GM23338 (cell line): ENCODE measurements around the gene NFATC2IP. TPM values are rescaled to one million over a fixed set of nuclear protein-coding genes. Genes with fewer than 3 reads are reported as not detected.

Experiments
- ATAC-seq: fragments of 200-7000 bp; cut with Tn5 transposase; 3 replicates; pipeline ENCODE4 v1.9.1; 2020
- DNase-seq: peaks from one replicate; pipeline ENCODE4 v3.0.0-alpha.2; 2015; ENCODE audit warnings: low spot score
- H2AFZ ChIP-seq: fragments of 200-600 bp; sonication (generic); 2 replicates; pipeline ENCODE4 v1.8.0; 2016; ENCODE audit warnings: antibody characterized with exemption, mild to moderate bottlenecking, moderate library complexity
- H3F3A ChIP-seq: fragments of 200-600 bp; sonication (generic); replicated peaks from 2 replicates; pipeline ENCODE4 v1.8.0; 2017; ENCODE audit warnings: antibody characterized with exemption, mixed run types, low read depth
- H3K27ac ChIP-seq: fragments of 200-600 bp; sonication (generic); 2 replicates; pipeline ENCODE4 v1.6.1; 2016; ENCODE audit warnings: low read depth
- H3K27me3 ChIP-seq: fragments of 200-600 bp; sonication (generic); 2 replicates; pipeline ENCODE4 v1.8.0; 2016; ENCODE audit warnings: mild to moderate bottlenecking, mixed run types, moderate library complexity; ENCODE audit not compliant: insufficient read depth
- H3K36me3 ChIP-seq: fragments of 200-600 bp; sonication (generic); 2 replicates; pipeline ENCODE4 v1.8.0; 2016; ENCODE audit warnings: mild to moderate bottlenecking; ENCODE audit not compliant: insufficient read depth
- H3K4me1 ChIP-seq: fragments of 200-600 bp; sonication (generic); 2 replicates; pipeline ENCODE4 v1.8.0; 2016; ENCODE audit warnings: mild to moderate bottlenecking, moderate library complexity; ENCODE audit not compliant: insufficient read depth
- H3K4me2 ChIP-seq: fragments of 200-600 bp; sonication (generic); 2 replicates; pipeline ENCODE4 v1.7.1; 2017; ENCODE audit warnings: mixed run types
- H3K4me3 ChIP-seq: fragments of 200-600 bp; sonication (generic); 2 replicates; pipeline ENCODE4 v1.6.1; 2016; ENCODE audit warnings: mixed run types
- H3K79me2 ChIP-seq: fragments of 200-600 bp; sonication (generic); replicated peaks from 2 replicates; pipeline ENCODE4 v1.8.0; 2017; ENCODE audit warnings: mild to moderate bottlenecking; ENCODE audit not compliant: insufficient read depth
- H3K9me2 ChIP-seq: fragments of 200-600 bp; sonication (generic); 2 replicates; pipeline ENCODE4 v1.8.0; 2017; ENCODE audit not compliant: insufficient read depth
- H4K20me1 ChIP-seq: fragments of 200-600 bp; sonication (generic); replicated peaks from 2 replicates; pipeline ENCODE4 v1.8.0; 2017; ENCODE audit warnings: mild to moderate bottlenecking; ENCODE audit not compliant: insufficient read depth
- H3K27ac Mint-ChIP-seq: 2 replicates; pipeline ENCODE4 v1.8.0; 2020; ENCODE audit warnings: inconsistent platforms, mild to moderate bottlenecking, moderate library complexity, mixed read lengths
- H3K27me3 Mint-ChIP-seq: 3 replicates; pipeline ENCODE4 v1.8.0; 2022; ENCODE audit warnings: low read depth, mild to moderate bottlenecking, moderate library complexity, mixed read lengths, inconsistent platforms; ENCODE audit not compliant: insufficient read depth, poor library complexity
- H3K36me3 Mint-ChIP-seq: 3 replicates; pipeline ENCODE4 v1.8.0; 2021; ENCODE audit warnings: low read depth, mild to moderate bottlenecking, inconsistent platforms, moderate library complexity, mixed read lengths
- H3K4me1 Mint-ChIP-seq: 3 replicates; pipeline ENCODE4 v1.8.0; 2020; ENCODE audit warnings: mild to moderate bottlenecking, inconsistent platforms, mixed read lengths
- H3K4me3 Mint-ChIP-seq: 3 replicates; pipeline ENCODE4 v1.8.0; 2021; ENCODE audit warnings: moderate library complexity, mild to moderate bottlenecking, inconsistent platforms, mixed read lengths
- H3K9me3 Mint-ChIP-seq: 3 replicates; pipeline ENCODE4 v1.8.0; 2020; ENCODE audit warnings: moderate library complexity, mild to moderate bottlenecking, inconsistent platforms, mixed read lengths
- CREB1 ChIP-seq: fragments of 250-450 bp; sonication (Bioruptor Pico); IDR thresholded peaks from 2 replicates; pipeline ENCODE4 v1.5.0; 2020; ENCODE audit warnings: low read depth, mild to moderate bottlenecking, moderate library complexity
- CTCF ChIP-seq, 2 experiments: fragments of 200-600 bp in 1 of 2; sonication (generic) in 1 of 2; conservative IDR thresholded peaks; 2 replicates each; pipeline versions ENCODE4 v1.5.1 to v1.6.1; 2016 to 2017; ENCODE audit warnings: antibody characterized with exemption in 2 of 2, low read depth in 2 of 2, mild to moderate bottlenecking in 2 of 2, moderate library complexity in 1 of 2
- EZH2 ChIP-seq: fragments of 200-600 bp; sonication (generic); IDR thresholded peaks from one replicate; pipeline ENCODE4 v1.8.0; 2017; ENCODE audit warnings: antibody characterized with exemption, mild to moderate bottlenecking, low read depth; ENCODE audit not compliant: unreplicated experiment
- EZH2phosphoT487 ChIP-seq: fragments of 200-600 bp; sonication (generic); IDR thresholded peaks from one replicate; pipeline ENCODE4 v1.8.1; 2018; ENCODE audit warnings: antibody characterized with exemption; ENCODE audit not compliant: unreplicated experiment
- JUNB ChIP-seq: IDR thresholded peaks from one replicate; pipeline ENCODE4 v1.6.1; 2016; ENCODE audit warnings: antibody characterized with exemption; ENCODE audit not compliant: unreplicated experiment
- NANOG ChIP-seq: IDR thresholded peaks from 2 replicates; pipeline ENCODE4 v1.6.1; 2016; ENCODE audit warnings: antibody characterized with exemption, borderline replicate concordance
- POLR2AphosphoS5 ChIP-seq: IDR thresholded peaks from 2 replicates; pipeline ENCODE4 v1.6.1; 2016; ENCODE audit warnings: antibody characterized with exemption, low read depth
- REST ChIP-seq: IDR thresholded peaks from one replicate; pipeline ENCODE4 v1.6.1; 2018; ENCODE audit warnings: antibody characterized with exemption; ENCODE audit not compliant: unreplicated experiment
- STAT1 ChIP-seq: IDR thresholded peaks from one replicate; pipeline ENCODE4 v1.6.1; 2016; ENCODE audit warnings: antibody characterized with exemption; ENCODE audit not compliant: unreplicated experiment
- ZNF114 ChIP-seq: fragments of 250-450 bp; sonication (Bioruptor Pico); IDR thresholded peaks from 2 replicates; pipeline ENCODE4 v1.5.0; 2020; ENCODE audit warnings: mild to moderate bottlenecking, moderate library complexity
- ZNF331 ChIP-seq: fragments of 250-450 bp; sonication (Bioruptor Pico); IDR thresholded peaks from 2 replicates; pipeline ENCODE4 v1.5.0; 2020; ENCODE audit warnings: low read depth, mild to moderate bottlenecking, moderate library complexity
- ZNF462 ChIP-seq: fragments of 250-450 bp; sonication (Bioruptor Pico); IDR thresholded peaks from 2 replicates; pipeline ENCODE4 v1.5.0; 2020; ENCODE audit warnings: mild to moderate bottlenecking, moderate library complexity
- polyA plus RNA-seq: library from polyadenylated mRNA; unstranded; fragments of >200 nt; fragmentation: Nextera tagmentation; extraction: Ambion mirVana; gene quantifications from 2 replicates; pipeline ENCODE4 v1.2.1, GENCODE V29; 2016
- total RNA-seq: library from RNA; depleted of rRNA; stranded (reverse); fragments of >200 nt; shearing (Covaris generic); gene quantifications from 2 replicates; pipeline ENCODE4 v1.2.3, GENCODE V29; 2014
- TF ChIP-seq, protein P1 (sequence below): IDR thresholded peaks from 2 replicates; pipeline ENCODE4 v1.6.1; 2016; ENCODE audit warnings: antibody characterized with exemption

The NFATC2IP gene
- total and polyA plus RNA-seq, 2 experiments from 2014 or later: 23.5 to 65.4 TPM

DNA sequence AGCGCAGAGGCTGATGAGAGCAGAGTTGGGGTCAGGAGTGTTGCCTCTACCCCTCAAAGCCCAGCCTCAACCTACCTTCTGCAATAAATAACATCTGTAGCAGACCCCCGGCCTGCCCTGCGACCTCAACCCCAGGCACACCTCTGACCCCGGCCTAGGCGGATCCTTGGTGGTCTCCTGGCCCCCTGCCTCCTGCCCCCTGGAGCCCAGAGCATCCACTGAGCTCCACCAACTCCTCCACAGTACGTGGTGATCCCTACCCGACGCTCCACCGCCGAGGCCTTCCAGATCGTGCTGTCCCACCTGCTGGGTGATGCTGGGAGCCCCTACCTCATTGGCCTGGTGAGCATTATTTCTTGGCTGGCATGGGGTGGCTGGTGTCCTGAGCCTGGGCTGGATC lies 32.2 kb downstream of the NFATC2IP start:
- no peak for TF ChIP-seq STAT1
- no peak for TF ChIP-seq ZNF114 (CRISPR knock-in tag)
- no peak for TF ChIP-seq CREB1 (CRISPR knock-in tag)
- TF ChIP-seq ZNF462 (CRISPR knock-in tag): no peak
- TF ChIP-seq POLR2AphosphoS5: no peak
- no peak for TF ChIP-seq JUNB
- no peak for TF ChIP-seq REST
- no peak for TF ChIP-seq ZNF331 (CRISPR knock-in tag)
- TF ChIP-seq, protein P1, sequence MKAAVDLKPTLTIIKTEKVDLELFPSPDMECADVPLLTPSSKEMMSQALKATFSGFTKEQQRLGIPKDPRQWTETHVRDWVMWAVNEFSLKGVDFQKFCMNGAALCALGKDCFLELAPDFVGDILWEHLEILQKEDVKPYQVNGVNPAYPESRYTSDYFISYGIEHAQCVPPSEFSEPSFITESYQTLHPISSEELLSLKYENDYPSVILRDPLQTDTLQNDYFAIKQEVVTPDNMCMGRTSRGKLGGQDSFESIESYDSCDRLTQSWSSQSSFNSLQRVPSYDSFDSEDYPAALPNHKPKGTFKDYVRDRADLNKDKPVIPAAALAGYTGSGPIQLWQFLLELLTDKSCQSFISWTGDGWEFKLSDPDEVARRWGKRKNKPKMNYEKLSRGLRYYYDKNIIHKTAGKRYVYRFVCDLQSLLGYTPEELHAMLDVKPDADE: no peak
- TF ChIP-seq EZH2: no peak
- TF ChIP-seq EZH2phosphoT487: no peak
- TF ChIP-seq NANOG: no peak
- no peak for TF ChIP-seq CTCF (conservative IDR thresholded peaks at IDR 0.05; ENCODE audit: low read depth in 2 of 2)
- Mint-ChIP-seq H3K9me3 (peaks cover 5% of the 10 kb centered on the region), H3K36me3 (peaks cover 55% of the 10 kb centered on the region), H3K27me3 (peaks cover 13% of the 10 kb centered on the region), H3K4me1 (no peaks in the 10 kb centered on the region; the same call in 2 of the 3 replicates), H3K27ac (no peak overlapping the region), H3K4me3 (no peak overlapping the region)
- Histone ChIP-seq H3K27ac (no peak overlapping the region), H3K4me2 (no peak overlapping the region), H3K79me2 (no peaks in the 10 kb centered on the region), H3F3A (no peaks in the 10 kb centered on the region), H3K36me3 (0 out of 2 replicates have a peak, but pooled peaks cover 4% of the 10 kb centered on the region), H3K4me3 (no peak overlapping the region), H3K27me3 (no peaks in the 10 kb centered on the region), H2AFZ (no peak overlapping the region), H4K20me1 (no peaks in the 10 kb centered on the region; the same call in 1 of the 2 replicates), H3K4me1 (no peaks in the 10 kb centered on the region), H3K9me2 (no peaks in the 10 kb centered on the region)
- ATAC-seq: no peak
- DNase-seq: no peak
